SK-N-MC (cell line): ENCODE results near the gene SMARCD3.

Experiments
- EZH2 ChIP-seq: fragments of 200-600 bp; sonication (generic); IDR thresholded peaks from one replicate; pipeline ENCODE4 v1.6.1; 2017; ENCODE audit warnings: antibody characterized with exemption
- POLR2AphosphoS5 ChIP-seq: IDR thresholded peaks from 2 replicates; pipeline ENCODE4 v1.6.1; 2012; ENCODE audit warnings: mild to moderate bottlenecking, low read depth, low read length, borderline replicate concordance

GRCh38 chr7:151237244-151238189 lies 11.0 kb downstream of the SMARCD3 start:
- no peak for TF ChIP-seq POLR2AphosphoS5
- no peak for TF ChIP-seq EZH2
